H1 (cell line): ENCODE measurements around the gene TOP2B. TPM values are rescaled to one million over a fixed set of nuclear protein-coding genes. Genes with fewer than 3 reads are reported as not detected.

Source experiments
- BRCA1 ChIP-seq: IDR thresholded peaks from 2 replicates; pipeline ENCODE4 v1.6.1; 2012; ENCODE audit warnings: low read depth, low read length, improper control_type of control experiment
- CEBPB ChIP-seq: IDR thresholded peaks from 2 replicates; pipeline ENCODE4 v1.6.1; 2012; ENCODE audit warnings: low read depth, low read length
- CREB1 ChIP-seq: IDR thresholded peaks from 2 replicates; pipeline ENCODE4 v1.6.1; 2012; ENCODE audit warnings: inconsistent platforms
- FOSL1 ChIP-seq: IDR thresholded peaks from 2 replicates; pipeline ENCODE4 v1.6.1; 2011; ENCODE audit warnings: mild to moderate bottlenecking, low read depth, low read length, moderate library complexity; ENCODE audit not compliant: insufficient read depth
- HDAC6 ChIP-seq: IDR thresholded peaks from one replicate; pipeline ENCODE4 v1.7.1; 2012; ENCODE audit warnings: low read depth, mild to moderate bottlenecking, inconsistent platforms, low read length, moderate library complexity
- RFX5 ChIP-seq: IDR thresholded peaks from 2 replicates; pipeline ENCODE4 v1.6.1; 2011; ENCODE audit warnings: low read depth, low read length, improper control_type of control experiment, borderline replicate concordance
- SIRT6 ChIP-seq: IDR thresholded peaks from one replicate; pipeline ENCODE4 v1.7.1; 2012; ENCODE audit warnings: low read length, inconsistent platforms
- TAF1 ChIP-seq: IDR thresholded peaks from 2 replicates; pipeline ENCODE4 v1.6.1; 2011; ENCODE audit warnings: mild to moderate bottlenecking, low read depth, low read length
- polyA plus RNA-seq, 7 experiments: library from polyadenylated mRNA; depleted of rRNA in 3 of 7; stranded (reverse) in 5 of 7; unstranded in 2 of 7; fragments of >200 nt in 5 of 7; fragments of 200-250 nt in 2 of 7; gene quantifications; 1 replicate in 5 of 7; 2 replicates in 1 of 7; 4 replicates in 1 of 7; pipeline versions ENCODE4 v1.2.1 to v1.2.3, GENCODE V29; 2011 to 2013; ENCODE audit warnings: missing spikeins in 2 of 7, mixed read lengths in 2 of 7
- total RNA-seq: library from RNA; stranded (reverse); fragmentation: NEBNext Ultra II Directional; extraction: Animal tissue kit (Norgen Biotek cat#: 25700); gene quantifications from 2 replicates; pipeline ENCODE4 v1.2.1, GENCODE V29; 2021
- TF ChIP-seq, protein P1 (sequence below): fragments of 300-600 bp; sonication (generic); IDR thresholded peaks from 2 replicates; pipeline ENCODE4 v1.7.1; 2012; ENCODE audit warnings: low read length, moderate library complexity, mild to moderate bottlenecking, inconsistent platforms; ENCODE audit not compliant: insufficient replicate concordance
- TF ChIP-seq, protein P2 (sequence below): IDR thresholded peaks from 2 replicates; pipeline ENCODE4 v1.6.1; 2012; ENCODE audit warnings: low read length, inconsistent platforms

The TOP2B gene
- total and polyA plus RNA-seq, 2 of the 8 experiments (the other 6 are each of a cell fraction or from before 2014, with no cell fraction given), result 34.9 to 206 TPM

DNA sequence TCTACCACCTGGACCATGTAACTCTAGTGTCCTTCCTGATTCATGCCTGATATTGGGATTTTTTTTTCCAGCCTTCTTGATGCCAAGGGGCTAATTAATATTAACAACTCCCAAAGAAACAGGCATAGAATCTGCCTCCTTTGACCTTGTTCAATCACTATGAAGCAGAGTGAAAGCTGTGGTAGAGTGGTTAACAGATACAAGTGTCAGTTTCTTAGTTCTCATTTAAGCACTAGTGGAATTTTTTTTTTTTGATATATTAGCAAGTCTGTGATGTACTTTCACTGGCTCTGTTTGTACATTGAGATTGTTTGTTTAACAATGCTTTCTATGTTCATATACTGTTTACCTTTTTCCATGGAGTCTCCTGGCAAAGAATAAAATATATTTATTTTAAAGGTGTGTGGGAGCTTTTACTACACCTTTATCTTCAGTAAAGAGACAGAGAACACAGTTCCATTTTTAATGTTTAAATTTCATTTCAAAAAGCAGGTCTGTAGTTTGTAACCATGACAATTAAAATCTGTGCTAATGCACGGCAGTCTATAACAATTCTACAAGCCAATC is 67.1 kb downstream of the TOP2B start (continued):
- TF ChIP-seq, protein P1, sequence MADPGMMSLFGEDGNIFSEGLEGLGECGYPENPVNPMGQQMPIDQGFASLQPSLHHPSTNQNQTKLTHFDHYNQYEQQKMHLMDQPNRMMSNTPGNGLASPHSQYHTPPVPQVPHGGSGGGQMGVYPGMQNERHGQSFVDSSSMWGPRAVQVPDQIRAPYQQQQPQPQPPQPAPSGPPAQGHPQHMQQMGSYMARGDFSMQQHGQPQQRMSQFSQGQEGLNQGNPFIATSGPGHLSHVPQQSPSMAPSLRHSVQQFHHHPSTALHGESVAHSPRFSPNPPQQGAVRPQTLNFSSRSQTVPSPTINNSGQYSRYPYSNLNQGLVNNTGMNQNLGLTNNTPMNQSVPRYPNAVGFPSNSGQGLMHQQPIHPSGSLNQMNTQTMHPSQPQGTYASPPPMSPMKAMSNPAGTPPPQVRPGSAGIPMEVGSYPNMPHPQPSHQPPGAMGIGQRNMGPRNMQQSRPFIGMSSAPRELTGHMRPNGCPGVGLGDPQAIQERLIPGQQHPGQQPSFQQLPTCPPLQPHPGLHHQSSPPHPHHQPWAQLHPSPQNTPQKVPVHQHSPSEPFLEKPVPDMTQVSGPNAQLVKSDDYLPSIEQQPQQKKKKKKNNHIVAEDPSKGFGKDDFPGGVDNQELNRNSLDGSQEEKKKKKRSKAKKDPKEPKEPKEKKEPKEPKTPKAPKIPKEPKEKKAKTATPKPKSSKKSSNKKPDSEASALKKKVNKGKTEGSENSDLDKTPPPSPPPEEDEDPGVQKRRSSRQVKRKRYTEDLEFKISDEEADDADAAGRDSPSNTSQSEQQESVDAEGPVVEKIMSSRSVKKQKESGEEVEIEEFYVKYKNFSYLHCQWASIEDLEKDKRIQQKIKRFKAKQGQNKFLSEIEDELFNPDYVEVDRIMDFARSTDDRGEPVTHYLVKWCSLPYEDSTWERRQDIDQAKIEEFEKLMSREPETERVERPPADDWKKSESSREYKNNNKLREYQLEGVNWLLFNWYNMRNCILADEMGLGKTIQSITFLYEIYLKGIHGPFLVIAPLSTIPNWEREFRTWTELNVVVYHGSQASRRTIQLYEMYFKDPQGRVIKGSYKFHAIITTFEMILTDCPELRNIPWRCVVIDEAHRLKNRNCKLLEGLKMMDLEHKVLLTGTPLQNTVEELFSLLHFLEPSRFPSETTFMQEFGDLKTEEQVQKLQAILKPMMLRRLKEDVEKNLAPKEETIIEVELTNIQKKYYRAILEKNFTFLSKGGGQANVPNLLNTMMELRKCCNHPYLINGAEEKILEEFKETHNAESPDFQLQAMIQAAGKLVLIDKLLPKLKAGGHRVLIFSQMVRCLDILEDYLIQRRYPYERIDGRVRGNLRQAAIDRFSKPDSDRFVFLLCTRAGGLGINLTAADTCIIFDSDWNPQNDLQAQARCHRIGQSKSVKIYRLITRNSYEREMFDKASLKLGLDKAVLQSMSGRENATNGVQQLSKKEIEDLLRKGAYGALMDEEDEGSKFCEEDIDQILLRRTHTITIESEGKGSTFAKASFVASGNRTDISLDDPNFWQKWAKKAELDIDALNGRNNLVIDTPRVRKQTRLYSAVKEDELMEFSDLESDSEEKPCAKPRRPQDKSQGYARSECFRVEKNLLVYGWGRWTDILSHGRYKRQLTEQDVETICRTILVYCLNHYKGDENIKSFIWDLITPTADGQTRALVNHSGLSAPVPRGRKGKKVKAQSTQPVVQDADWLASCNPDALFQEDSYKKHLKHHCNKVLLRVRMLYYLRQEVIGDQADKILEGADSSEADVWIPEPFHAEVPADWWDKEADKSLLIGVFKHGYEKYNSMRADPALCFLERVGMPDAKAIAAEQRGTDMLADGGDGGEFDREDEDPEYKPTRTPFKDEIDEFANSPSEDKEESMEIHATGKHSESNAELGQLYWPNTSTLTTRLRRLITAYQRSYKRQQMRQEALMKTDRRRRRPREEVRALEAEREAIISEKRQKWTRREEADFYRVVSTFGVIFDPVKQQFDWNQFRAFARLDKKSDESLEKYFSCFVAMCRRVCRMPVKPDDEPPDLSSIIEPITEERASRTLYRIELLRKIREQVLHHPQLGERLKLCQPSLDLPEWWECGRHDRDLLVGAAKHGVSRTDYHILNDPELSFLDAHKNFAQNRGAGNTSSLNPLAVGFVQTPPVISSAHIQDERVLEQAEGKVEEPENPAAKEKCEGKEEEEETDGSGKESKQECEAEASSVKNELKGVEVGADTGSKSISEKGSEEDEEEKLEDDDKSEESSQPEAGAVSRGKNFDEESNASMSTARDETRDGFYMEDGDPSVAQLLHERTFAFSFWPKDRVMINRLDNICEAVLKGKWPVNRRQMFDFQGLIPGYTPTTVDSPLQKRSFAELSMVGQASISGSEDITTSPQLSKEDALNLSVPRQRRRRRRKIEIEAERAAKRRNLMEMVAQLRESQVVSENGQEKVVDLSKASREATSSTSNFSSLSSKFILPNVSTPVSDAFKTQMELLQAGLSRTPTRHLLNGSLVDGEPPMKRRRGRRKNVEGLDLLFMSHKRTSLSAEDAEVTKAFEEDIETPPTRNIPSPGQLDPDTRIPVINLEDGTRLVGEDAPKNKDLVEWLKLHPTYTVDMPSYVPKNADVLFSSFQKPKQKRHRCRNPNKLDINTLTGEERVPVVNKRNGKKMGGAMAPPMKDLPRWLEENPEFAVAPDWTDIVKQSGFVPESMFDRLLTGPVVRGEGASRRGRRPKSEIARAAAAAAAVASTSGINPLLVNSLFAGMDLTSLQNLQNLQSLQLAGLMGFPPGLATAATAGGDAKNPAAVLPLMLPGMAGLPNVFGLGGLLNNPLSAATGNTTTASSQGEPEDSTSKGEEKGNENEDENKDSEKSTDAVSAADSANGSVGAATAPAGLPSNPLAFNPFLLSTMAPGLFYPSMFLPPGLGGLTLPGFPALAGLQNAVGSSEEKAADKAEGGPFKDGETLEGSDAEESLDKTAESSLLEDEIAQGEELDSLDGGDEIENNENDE, result no peak
- TF ChIP-seq SIRT6, result no peak
- TF ChIP-seq FOSL1, result no peak
- TF ChIP-seq TAF1, result no peak
- TF ChIP-seq BRCA1, result no peak
- no peak for TF ChIP-seq RFX5
- TF ChIP-seq CREB1, result no peak
- no peak for TF ChIP-seq CEBPB
- TF ChIP-seq HDAC6, result no peak
- TF ChIP-seq, protein P2, sequence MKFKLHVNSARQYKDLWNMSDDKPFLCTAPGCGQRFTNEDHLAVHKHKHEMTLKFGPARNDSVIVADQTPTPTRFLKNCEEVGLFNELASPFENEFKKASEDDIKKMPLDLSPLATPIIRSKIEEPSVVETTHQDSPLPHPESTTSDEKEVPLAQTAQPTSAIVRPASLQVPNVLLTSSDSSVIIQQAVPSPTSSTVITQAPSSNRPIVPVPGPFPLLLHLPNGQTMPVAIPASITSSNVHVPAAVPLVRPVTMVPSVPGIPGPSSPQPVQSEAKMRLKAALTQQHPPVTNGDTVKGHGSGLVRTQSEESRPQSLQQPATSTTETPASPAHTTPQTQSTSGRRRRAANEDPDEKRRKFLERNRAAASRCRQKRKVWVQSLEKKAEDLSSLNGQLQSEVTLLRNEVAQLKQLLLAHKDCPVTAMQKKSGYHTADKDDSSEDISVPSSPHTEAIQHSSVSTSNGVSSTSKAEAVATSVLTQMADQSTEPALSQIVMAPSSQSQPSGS, result no peak
